Fibroblast of villous mesenchyme (primary cell): Measurements from ENCODE around the gene GALK2. TPM values are rescaled to one million over a fixed set of nuclear protein-coding genes. Genes with fewer than 3 reads are reported as not detected.

Source experiments
- DNase-seq: peaks from one replicate; pipeline ENCODE4 v3.0.0-alpha.2; 2010; ENCODE audit warnings: low read depth
- H3K4me3 ChIP-seq: 2 replicates; pipeline ENCODE4 v1.5.1; 2011; ENCODE audit warnings: low read depth, mild to moderate bottlenecking, low read length
- CTCF ChIP-seq: IDR thresholded peaks from 2 replicates; pipeline ENCODE4 v1.5.1; 2012; ENCODE audit warnings: low read depth, mild to moderate bottlenecking, low read length; ENCODE audit not compliant: insufficient read depth
- total RNA-seq: library from RNA; depleted of rRNA; stranded (reverse); fragments of >200 nt; gene quantifications from 2 replicates; pipeline ENCODE4 v1.2.3, GENCODE V29; 2012

Gene GALK2
- total RNA-seq: 38.7 and 58.7 TPM in 2 replicates

DNA sequence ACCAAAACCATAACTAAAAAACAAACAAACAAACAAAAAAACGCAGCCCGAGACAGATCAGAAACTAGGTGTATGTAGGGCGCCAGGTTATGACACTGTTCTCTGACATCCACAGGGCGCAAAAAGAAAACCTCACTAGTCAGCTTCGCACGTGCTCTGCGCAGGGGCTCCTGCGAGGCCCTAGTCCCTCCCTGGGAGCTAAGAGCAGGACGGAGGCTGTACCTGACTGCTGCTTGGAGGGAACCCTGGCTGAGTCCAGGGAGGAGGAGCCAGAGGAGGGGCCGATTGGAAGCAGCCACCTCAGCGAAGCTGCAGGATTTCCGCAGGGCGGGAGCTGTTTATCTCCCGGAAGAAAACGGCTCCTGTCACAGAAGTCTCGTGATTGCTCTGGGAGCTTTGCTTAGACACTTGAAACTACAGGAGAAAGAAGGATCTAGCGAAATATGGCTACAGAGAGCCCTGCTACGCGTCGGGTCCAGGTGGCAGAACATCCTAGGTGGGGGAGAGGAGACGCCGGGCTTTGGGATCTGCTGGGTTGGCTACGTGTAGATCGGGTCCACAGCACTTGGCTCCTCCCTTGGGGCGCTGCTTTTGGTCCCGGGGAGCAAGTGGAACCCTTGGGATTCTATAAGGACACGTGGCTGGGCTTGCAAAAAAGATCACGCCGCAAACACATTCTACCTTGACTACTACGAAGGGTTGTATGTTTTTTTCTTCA is at the start of gene GALK2:
Gene GALK2, plus strand, starts transcription at position 368 of the 718 bp plus-strand sequence. Its CDS starts 76 bp downstream, at position 444.
- peak; percentile 90 for DNase-seq
- H3K4me3 ChIP-seq: peak within 1 kb of the TSS; percentile 72
- TF ChIP-seq CTCF: no peak

DNA sequence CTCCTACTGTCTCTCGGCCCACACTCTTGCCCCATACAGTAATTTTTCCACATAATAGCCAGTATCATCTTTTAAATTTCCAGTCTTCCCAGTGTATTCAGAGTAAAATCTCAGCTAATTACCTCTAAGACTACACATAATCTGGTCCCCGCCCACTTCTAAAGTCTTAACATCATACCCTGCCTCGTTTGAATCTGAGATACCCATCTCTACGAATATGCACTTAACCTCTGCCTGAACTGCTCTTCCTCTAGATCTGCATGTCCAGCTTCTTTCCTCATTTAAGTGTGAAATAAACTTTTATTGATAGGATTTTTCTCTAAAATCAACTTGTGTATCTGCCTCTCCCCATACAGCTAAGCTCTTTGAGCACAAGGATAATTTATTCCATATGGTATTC is 49.2 kb upstream of the GALK2 start:
- DNase-seq: no peak
- H3K4me3 ChIP-seq: no peak overlapping the region
- TF ChIP-seq CTCF: no peak

DNA sequence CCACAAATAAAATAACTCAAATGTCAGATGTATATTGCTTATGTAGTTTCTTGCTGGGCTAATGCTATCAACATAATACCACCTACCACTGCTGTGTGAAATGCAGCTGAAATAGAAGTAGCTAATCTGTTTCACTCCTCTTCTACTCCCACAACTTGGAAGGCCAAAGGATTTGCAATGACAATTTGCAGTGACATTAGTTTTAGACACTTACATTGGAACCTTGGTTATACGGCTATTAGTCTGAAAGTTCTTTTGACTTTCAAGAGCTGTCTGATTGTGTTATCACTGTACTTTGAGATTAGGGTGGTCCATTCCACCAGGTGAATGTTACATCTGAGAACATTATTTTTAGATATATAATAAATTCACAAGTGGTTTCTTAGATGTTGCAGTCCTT is 48.1 kb upstream of the GALK2 start:
- H3K4me3 ChIP-seq: no peak overlapping the region
- DNase-seq: no peak

GRCh38 chr15:49122541-49123062 is 47.4 kb upstream of the GALK2 start:
- no peak for TF ChIP-seq CTCF
- no peak overlapping the region for H3K4me3 ChIP-seq
- peak; percentile 15 for DNase-seq

More for the DNA sequence above, 48.1 kb upstream of the GALK2 start:
- no peak for TF ChIP-seq CTCF

DNA sequence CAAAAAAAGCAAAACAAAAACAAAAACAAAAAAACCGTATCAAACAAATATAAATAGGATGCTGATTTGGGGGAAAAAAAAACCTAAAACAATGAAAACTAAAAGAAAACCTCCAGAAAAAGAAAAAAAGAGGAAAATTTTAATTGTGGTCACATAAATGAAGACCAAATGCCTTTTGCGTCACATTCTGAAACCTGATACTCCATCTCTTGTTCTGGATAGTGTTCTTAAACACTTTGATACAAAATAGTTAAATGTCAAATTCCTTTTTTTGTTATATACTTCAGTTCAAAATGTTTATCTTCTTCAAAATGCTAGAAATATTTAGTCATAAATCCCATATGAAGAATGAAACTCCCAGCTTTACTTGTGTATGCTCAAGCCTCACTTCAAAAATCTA is 45.7 kb upstream of the GALK2 start:
- DNase-seq: peak; percentile 55
- no peak overlapping the region for H3K4me3 ChIP-seq
- TF ChIP-seq CTCF: no peak

DNA sequence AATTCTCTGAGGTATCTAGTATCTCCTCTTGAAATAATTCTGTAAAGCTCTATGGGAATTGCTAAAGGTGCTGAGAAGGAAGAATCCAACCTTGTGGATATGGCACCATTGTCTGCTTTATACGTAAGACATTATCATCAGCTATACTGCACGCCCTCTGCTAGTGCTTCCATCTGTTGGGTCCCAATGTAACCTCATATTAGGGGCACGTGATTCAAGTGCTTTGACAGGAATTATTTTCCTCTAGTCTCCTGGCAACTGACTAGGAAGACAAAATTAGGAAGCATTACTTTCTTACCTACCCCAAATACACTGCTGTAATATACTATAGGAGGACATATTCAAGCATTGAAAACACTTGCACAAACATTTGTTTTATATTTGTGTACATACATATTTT is 38.6 kb upstream of the GALK2 start:
- TF ChIP-seq CTCF: no peak
- DNase-seq: no peak
- no peak overlapping the region for H3K4me3 ChIP-seq
